ENCODE data around the gene RARS2.

RARS2 gene

GRCh38 chr6:87541041-87541440, 48.7 kb downstream of the RARS2 start:
- H3K27ac ChIP-seq (ENCODE audit: low read depth, low read length), result no peak overlapping the region
- no peaks in the 10 kb centered on the region for H3K4me1 ChIP-seq (ENCODE audit: control insufficient read depth, insufficient read depth, low read length)
- peaks cover 18% of the 10 kb centered on the region for H3K9me3 ChIP-seq (ENCODE audit: control insufficient read depth, insufficient read depth, low read length)
- no peak overlapping the region for H3K9ac ChIP-seq (ENCODE audit: low read depth, low read length)
- H3K4me3 ChIP-seq (ENCODE audit: low read depth, low read length), result no peak overlapping the region
- H3K27me3 ChIP-seq (ENCODE audit: control insufficient read depth, insufficient read depth, low read length), result no peaks in the 10 kb centered on the region
- H3K36me3 ChIP-seq (ENCODE audit: control insufficient read depth, insufficient read depth, low read length), result peaks cover 77% of the 10 kb centered on the region

GRCh38 chr6:87540539-87540938, 49.2 kb downstream of the RARS2 start:
- Histone ChIP-seq H3K9ac (ENCODE audit: low read depth, low read length) (no peak overlapping the region), H3K9me3 (ENCODE audit: control insufficient read depth, insufficient read depth, low read length) (peaks cover 18% of the 10 kb centered on the region), H3K4me3 (ENCODE audit: low read depth, low read length) (no peak overlapping the region), H3K36me3 (ENCODE audit: control insufficient read depth, insufficient read depth, low read length) (peaks cover 72% of the 10 kb centered on the region), H3K27ac (ENCODE audit: low read depth, low read length) (no peak overlapping the region), H3K4me1 (ENCODE audit: control insufficient read depth, insufficient read depth, low read length) (no peaks in the 10 kb centered on the region), H3K27me3 (ENCODE audit: control insufficient read depth, insufficient read depth, low read length) (no peaks in the 10 kb centered on the region)

- Histone ChIP-seq H3K9me3 (ENCODE audit: control insufficient read depth, insufficient read depth, low read length) (peaks cover 18% of the 10 kb centered on the region), H3K4me1 (ENCODE audit: control insufficient read depth, insufficient read depth, low read length) (no peaks in the 10 kb centered on the region), H3K4me3 (ENCODE audit: low read depth, low read length) (no peak overlapping the region), H3K36me3 (ENCODE audit: control insufficient read depth, insufficient read depth, low read length) (peaks cover 65% of the 10 kb centered on the region), H3K27ac (ENCODE audit: low read depth, low read length) (no peak overlapping the region), H3K9ac (ENCODE audit: low read depth, low read length) (no peak overlapping the region), H3K27me3 (ENCODE audit: control insufficient read depth, insufficient read depth, low read length) (no peaks in the 10 kb centered on the region)
Observed at GRCh38 chr6:87539554-87539953, 50.2 kb downstream of the RARS2 start.

GRCh38 chr6:87538510-87539260, 51.1 kb downstream of the RARS2 start:
- Histone ChIP-seq H3K36me3 (ENCODE audit: control insufficient read depth, insufficient read depth, low read length) (peaks cover 60% of the 10 kb centered on the region), H3K27me3 (ENCODE audit: control insufficient read depth, insufficient read depth, low read length) (no peaks in the 10 kb centered on the region), H3K9me3 (ENCODE audit: control insufficient read depth, insufficient read depth, low read length) (peaks cover 18% of the 10 kb centered on the region), H3K9ac (ENCODE audit: low read depth, low read length) (no peak overlapping the region), H3K27ac (ENCODE audit: low read depth, low read length) (no peak overlapping the region), H3K4me3 (ENCODE audit: low read depth, low read length) (no peak overlapping the region), H3K4me1 (ENCODE audit: control insufficient read depth, insufficient read depth, low read length) (no peaks in the 10 kb centered on the region)

- peaks cover 49% of the 10 kb centered on the region for H3K36me3 ChIP-seq (ENCODE audit: control insufficient read depth, insufficient read depth, low read length)
- peaks cover 3% of the 10 kb centered on the region; the same call in 1 of the 2 replicates for H3K9me3 ChIP-seq (ENCODE audit: control insufficient read depth, insufficient read depth, low read length)
- H3K27ac ChIP-seq (ENCODE audit: low read depth, low read length), result no peak overlapping the region
- no peaks in the 10 kb centered on the region for H3K27me3 ChIP-seq (ENCODE audit: control insufficient read depth, insufficient read depth, low read length)
- H3K4me3 ChIP-seq (ENCODE audit: low read depth, low read length), result no peak overlapping the region
- no peak overlapping the region for H3K9ac ChIP-seq (ENCODE audit: low read depth, low read length)
- no peaks in the 10 kb centered on the region for H3K4me1 ChIP-seq (ENCODE audit: control insufficient read depth, insufficient read depth, low read length)
Observed at GRCh38 chr6:87534377-87535047, 55.3 kb downstream of the RARS2 start.

GRCh38 chr6:87529221-87529620, 60.6 kb downstream of the RARS2 start:
- Histone ChIP-seq H3K9ac (ENCODE audit: low read depth, low read length) (no peak overlapping the region), H3K27me3 (ENCODE audit: control insufficient read depth, insufficient read depth, low read length) (no peaks in the 10 kb centered on the region), H3K27ac (ENCODE audit: low read depth, low read length) (no peak overlapping the region), H3K4me1 (ENCODE audit: control insufficient read depth, insufficient read depth, low read length) (no peaks in the 10 kb centered on the region), H3K9me3 (ENCODE audit: control insufficient read depth, insufficient read depth, low read length) (no peaks in the 10 kb centered on the region), H3K4me3 (ENCODE audit: low read depth, low read length) (no peak overlapping the region), H3K36me3 (ENCODE audit: control insufficient read depth, insufficient read depth, low read length) (peaks cover 49% of the 10 kb centered on the region)

- no peak overlapping the region for H3K27ac ChIP-seq (ENCODE audit: low read depth, low read length)
- H3K4me3 ChIP-seq (ENCODE audit: low read depth, low read length), result no peak overlapping the region
- no peaks in the 10 kb centered on the region for H3K9me3 ChIP-seq (ENCODE audit: control insufficient read depth, insufficient read depth, low read length)
- H3K4me1 ChIP-seq (ENCODE audit: control insufficient read depth, insufficient read depth, low read length), result no peaks in the 10 kb centered on the region
- no peak overlapping the region for H3K9ac ChIP-seq (ENCODE audit: low read depth, low read length)
- H3K36me3 ChIP-seq (ENCODE audit: control insufficient read depth, insufficient read depth, low read length), result peaks cover 66% of the 10 kb centered on the region
- no peaks in the 10 kb centered on the region for H3K27me3 ChIP-seq (ENCODE audit: control insufficient read depth, insufficient read depth, low read length)
Observed at GRCh38 chr6:87522686-87523085, 67.1 kb downstream of the RARS2 start.

- Histone ChIP-seq H3K9ac (ENCODE audit: low read depth, low read length) (no peak overlapping the region), H3K4me3 (ENCODE audit: low read depth, low read length) (no peak overlapping the region), H3K27me3 (ENCODE audit: control insufficient read depth, insufficient read depth, low read length) (no peaks in the 10 kb centered on the region), H3K36me3 (ENCODE audit: control insufficient read depth, insufficient read depth, low read length) (peaks cover 86% of the 10 kb centered on the region), H3K4me1 (ENCODE audit: control insufficient read depth, insufficient read depth, low read length) (no peaks in the 10 kb centered on the region), H3K9me3 (ENCODE audit: control insufficient read depth, insufficient read depth, low read length) (no peaks in the 10 kb centered on the region), H3K27ac (ENCODE audit: low read depth, low read length) (no peak overlapping the region)
Observed at GRCh38 chr6:87518453-87518852, 71.3 kb downstream of the RARS2 start.

GRCh38 chr6:87514831-87515230, 75.0 kb downstream of the RARS2 start:
- Histone ChIP-seq H3K9ac (ENCODE audit: low read depth, low read length) (no peak overlapping the region), H3K36me3 (ENCODE audit: control insufficient read depth, insufficient read depth, low read length) (peaks cover 94% of the 10 kb centered on the region), H3K4me3 (ENCODE audit: low read depth, low read length) (no peak overlapping the region), H3K27me3 (ENCODE audit: control insufficient read depth, insufficient read depth, low read length) (no peaks in the 10 kb centered on the region), H3K9me3 (ENCODE audit: control insufficient read depth, insufficient read depth, low read length) (no peaks in the 10 kb centered on the region), H3K27ac (ENCODE audit: low read depth, low read length) (no peak overlapping the region), H3K4me1 (ENCODE audit: control insufficient read depth, insufficient read depth, low read length) (no peaks in the 10 kb centered on the region)

GRCh38 chr6:87504441-87504840, 85.3 kb downstream of the RARS2 start:
- Histone ChIP-seq H3K4me1 (ENCODE audit: control insufficient read depth, insufficient read depth, low read length) (no peaks in the 10 kb centered on the region), H3K27me3 (ENCODE audit: control insufficient read depth, insufficient read depth, low read length) (no peaks in the 10 kb centered on the region), H3K36me3 (ENCODE audit: control insufficient read depth, insufficient read depth, low read length) (peaks cover 15% of the 10 kb centered on the region), H3K4me3 (ENCODE audit: low read depth, low read length) (no peak overlapping the region), H3K27ac (ENCODE audit: low read depth, low read length) (no peak overlapping the region), H3K9me3 (ENCODE audit: control insufficient read depth, insufficient read depth, low read length) (no peaks in the 10 kb centered on the region), H3K9ac (ENCODE audit: low read depth, low read length) (no peak overlapping the region)

- H3K36me3 ChIP-seq (ENCODE audit: control insufficient read depth, insufficient read depth, low read length), result no peaks in the 10 kb centered on the region
- no peak overlapping the region for H3K4me3 ChIP-seq (ENCODE audit: low read depth, low read length)
- H3K27ac ChIP-seq (ENCODE audit: low read depth, low read length), result no peak overlapping the region
- no peaks in the 10 kb centered on the region for H3K9me3 ChIP-seq (ENCODE audit: control insufficient read depth, insufficient read depth, low read length)
- no peaks in the 10 kb centered on the region for H3K27me3 ChIP-seq (ENCODE audit: control insufficient read depth, insufficient read depth, low read length)
- H3K9ac ChIP-seq (ENCODE audit: low read depth, low read length), result no peak overlapping the region
- H3K4me1 ChIP-seq (ENCODE audit: control insufficient read depth, insufficient read depth, low read length), result no peaks in the 10 kb centered on the region
Observed at GRCh38 chr6:87501809-87502572, 87.8 kb downstream of the RARS2 start.
